Activated CD8-positive, alpha-beta T cell treated with anti-CD3 and anti-CD28 coated beads for 36 hours (primary cell): ENCODE results near the gene C17orf67. TPM values are rescaled to one million over a fixed set of nuclear protein-coding genes. Genes with fewer than 3 reads are reported as not detected.

Source experiments
- ATAC-seq: fragments of 200-7000 bp; cut with Tn5 transposase; one replicate; pipeline ENCODE4 v1.10.0; 2021; ENCODE audit warnings: mild to moderate bottlenecking, moderate library complexity
- CTCF ChIA-PET: fragments of 350-600 bp; sonication (Branson Sonifier 250); formaldehyde crosslinking; loops from one replicate; lab custom pipeline; 2021; ENCODE audit warnings: antibody characterized with exemption; lab: Charles Lee
- POLR2A ChIA-PET: fragments of 350-600 bp; sonication (Branson Sonifier 250); formaldehyde crosslinking; loops from one replicate; lab custom pipeline; 2021; ENCODE audit warnings: antibody characterized with exemption; lab: Charles Lee
- DNase-seq: peaks from one replicate; pipeline ENCODE4 v3.0.0-alpha.2; 2020
- H3K27ac Mint-ChIP-seq: one replicate; pipeline ENCODE4 v1.8.0; 2021; ENCODE audit warnings: mild to moderate bottlenecking, mixed read lengths
- H3K27me3 Mint-ChIP-seq: one replicate; pipeline ENCODE4 v1.8.0; 2021; ENCODE audit warnings: mixed read lengths
- H3K36me3 Mint-ChIP-seq: one replicate; pipeline ENCODE4 v1.8.0; 2021; ENCODE audit warnings: low read depth, mixed read lengths
- H3K4me1 Mint-ChIP-seq: one replicate; pipeline ENCODE4 v1.8.0; 2021; ENCODE audit warnings: low read depth, mixed read lengths
- H3K4me3 Mint-ChIP-seq: one replicate; pipeline ENCODE4 v1.8.0; 2021; ENCODE audit warnings: mild to moderate bottlenecking, moderate library complexity, mixed read lengths
- H3K9me3 Mint-ChIP-seq: one replicate; pipeline ENCODE4 v1.8.0; 2021; ENCODE audit warnings: mixed read lengths
- CTCF ChIP-seq: fragments of 200-600 bp; IDR thresholded peaks from one replicate; pipeline ENCODE4 v1.8.0; 2022; ENCODE audit warnings: antibody characterized with exemption, mild to moderate bottlenecking
- intact Hi-C: fragments of 100-400 bp; cut with micrococcal nuclease; formaldehyde crosslinking; loops from one replicate; pipeline ENCODE4 v1.10.0; 2022
- total RNA-seq, 2 experiments: library from RNA; stranded (reverse); gene quantifications; one replicate each; pipeline ENCODE4 v1.2.3, GENCODE V29; 2021

Gene C17orf67
- total RNA-seq, 2 experiments from 2014 or later: 2.3 TPM

DNA sequence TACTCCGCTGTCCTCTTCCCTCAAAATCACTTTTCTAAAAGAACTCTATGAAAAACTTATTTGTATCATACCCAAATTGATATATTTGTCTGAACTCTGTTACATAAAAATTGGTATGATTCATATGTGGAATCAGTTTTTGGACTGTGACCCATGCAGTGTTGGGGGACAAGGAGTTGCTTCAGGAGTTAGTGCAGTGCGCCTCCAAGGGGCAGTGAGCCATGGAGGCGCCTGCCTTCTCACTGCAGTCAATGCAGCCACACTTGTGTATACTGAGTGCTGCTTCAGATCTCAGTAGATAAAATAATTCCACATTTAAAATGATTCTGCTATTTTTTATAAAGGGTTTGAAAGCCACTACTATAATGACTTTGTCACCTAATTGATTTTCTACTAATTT lies 32.8 kb upstream of the C17orf67 start:
- ChIA-PET POLR2A (no interaction called here), CTCF (no interaction called here)
- ATAC-seq (no peak), DNase-seq (no peak)
- no peak overlapping the region for H3K27ac Mint-ChIP-seq
- intact Hi-C loops: no loop called here
- peaks cover 9% of the 10 kb centered on the region for H3K4me1 Mint-ChIP-seq
- H3K36me3 Mint-ChIP-seq: peaks cover 13% of the 10 kb centered on the region
- TF ChIP-seq CTCF: no peak
- no peak overlapping the region for H3K4me3 Mint-ChIP-seq
- no peaks in the 10 kb centered on the region for H3K27me3 Mint-ChIP-seq
- H3K9me3 Mint-ChIP-seq: no peaks in the 10 kb centered on the region

DNA sequence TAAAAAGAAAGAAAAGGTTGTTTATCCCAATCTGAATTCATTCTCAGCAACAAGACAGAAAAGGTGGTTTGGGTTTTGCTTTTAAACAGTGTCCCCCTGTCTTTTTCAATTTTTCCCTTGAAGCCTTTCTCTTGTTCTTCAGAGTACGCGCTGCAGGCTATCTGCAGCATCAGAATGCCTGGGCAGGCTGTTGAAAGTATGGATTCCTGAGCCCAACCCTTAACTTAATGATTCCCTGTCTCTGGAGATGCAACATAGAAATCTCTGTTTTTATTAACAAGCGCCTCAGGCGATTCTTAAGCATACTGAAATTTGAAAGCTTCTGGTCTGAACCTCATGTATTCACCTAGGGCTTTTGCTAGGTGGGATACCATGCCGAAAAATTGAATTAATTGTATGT lies 32.4 kb upstream of the C17orf67 start:
- H3K36me3 Mint-ChIP-seq: peaks cover 15% of the 10 kb centered on the region
- ATAC-seq: no peak

GRCh38 chr17:56863974-56864373 lies 30.3 kb upstream of the C17orf67 start:
- no peak overlapping the region for H3K4me3 Mint-ChIP-seq
- H3K27ac Mint-ChIP-seq: no peak overlapping the region
- H3K36me3 Mint-ChIP-seq: peaks cover 20% of the 10 kb centered on the region
- DNase-seq (no peak), ATAC-seq (no peak)
- CTCF ChIA-PET: interaction anchor here (1.0 to 2.8 kb wide), 4 partner anchors 28 to 126 kb away, joined by 3 to 11 read pairs (median 4); no protein-coding TSS in a partner anchor
- no peaks in the 10 kb centered on the region for H3K27me3 Mint-ChIP-seq
- no peak for TF ChIP-seq CTCF
- H3K9me3 Mint-ChIP-seq: no peaks in the 10 kb centered on the region
- POLR2A ChIA-PET: no interaction called here
- intact Hi-C loops: no loop called here
- H3K4me1 Mint-ChIP-seq: no peaks in the 10 kb centered on the region

More for the DNA sequence above, 32.4 kb upstream of the C17orf67 start:
- Mint-ChIP-seq H3K27ac (no peak overlapping the region), H3K4me1 (peaks cover 9% of the 10 kb centered on the region), H3K9me3 (no peaks in the 10 kb centered on the region), H3K27me3 (no peaks in the 10 kb centered on the region), H3K4me3 (no peak overlapping the region)
- TF ChIP-seq CTCF: no peak
- POLR2A ChIA-PET: no interaction called here
- intact Hi-C loops: no loop called here
- DNase-seq: no peak
- CTCF ChIA-PET: no interaction called here

GRCh38 chr17:56861899-56862298 lies 28.2 kb upstream of the C17orf67 start:
- Mint-ChIP-seq H3K36me3 (peaks cover 22% of the 10 kb centered on the region), H3K9me3 (no peaks in the 10 kb centered on the region), H3K4me3 (no peak overlapping the region), H3K4me1 (no peaks in the 10 kb centered on the region), H3K27ac (no peak overlapping the region), H3K27me3 (no peaks in the 10 kb centered on the region)
- CTCF ChIA-PET: interaction anchor here (1.2 to 2.8 kb wide), 2 partner anchors 42 to 82 kb away, joined by 3 to 11 read pairs; no protein-coding TSS in a partner anchor
- ATAC-seq (no peak), DNase-seq (no peak)
- TF ChIP-seq CTCF: no peak
- intact Hi-C loops: no loop called here
- POLR2A ChIA-PET: no interaction called here

DNA sequence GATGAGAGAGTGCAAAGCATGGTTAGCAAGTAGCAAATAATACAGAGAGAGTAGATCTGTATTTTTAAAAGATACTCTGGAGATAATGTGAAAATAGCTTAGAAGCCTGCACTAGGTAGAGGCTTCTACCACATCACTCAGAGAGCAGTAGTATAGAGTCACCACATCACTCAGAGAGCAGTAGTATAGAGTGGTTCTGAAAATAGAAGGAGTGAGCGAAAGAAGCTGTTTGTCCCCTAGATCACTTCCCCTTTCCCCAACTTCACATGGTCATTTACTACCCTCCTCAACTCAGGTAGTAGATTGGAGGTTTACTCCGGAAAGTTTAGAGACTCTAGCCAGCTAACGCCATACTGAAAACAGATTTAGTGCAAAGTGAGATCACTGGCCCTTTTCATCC lies 17.3 kb upstream of the C17orf67 start:
- POLR2A ChIA-PET: interaction anchor here (1.0 to 1.7 kb wide), 5 partner anchors 9 to 48 kb away, joined by 3 to 6 read pairs (median 3); no protein-coding TSS in a partner anchor
- Mint-ChIP-seq H3K9me3 (no peaks in the 10 kb centered on the region), H3K27ac (no peak overlapping the region), H3K4me3 (no peak overlapping the region), H3K4me1 (no peaks in the 10 kb centered on the region), H3K36me3 (peaks cover 41% of the 10 kb centered on the region), H3K27me3 (no peaks in the 10 kb centered on the region)
- ATAC-seq (no peak), DNase-seq (no peak)
- intact Hi-C loops: no loop called here
- TF ChIP-seq CTCF: no peak
- CTCF ChIA-PET: interaction anchor here (0.7 to 1.7 kb wide), 3 partner anchors 12 to 89 kb away, joined by 3 to 6 read pairs (median 3); no protein-coding TSS in a partner anchor
